Loucy (cell line): ENCODE results near the gene ARHGDIG.

Experiments used
- CTCF ChIP-seq: fragments of 200-600 bp; sonication (generic); conservative IDR thresholded peaks from 2 replicates; pipeline ENCODE4 v1.5.1; 2014; ENCODE audit warnings: mild to moderate bottlenecking, antibody characterized with exemption, low read length
- EZH2phosphoT487 ChIP-seq: fragments of 200-600 bp; IDR thresholded peaks from 2 replicates; pipeline ENCODE4 v1.6.1; 2018; ENCODE audit warnings: antibody characterized with exemption, mild to moderate bottlenecking, moderate library complexity, borderline replicate concordance

GRCh38 chr16:290681-291405 is 10.5 kb downstream of the ARHGDIG start:
- TF ChIP-seq CTCF, result no peak
- no peak for TF ChIP-seq EZH2phosphoT487
